ENCODE data around the gene KCNH1. TPM values are rescaled to one million over a fixed set of nuclear protein-coding genes. Genes with fewer than 3 reads are reported as not detected.
"Not testable (repeated sequence)": the region's sequence is repeated elsewhere in the genome, so short reads cannot be mapped to it uniquely, and the experiment has no call there.

KCNH1 gene
- total RNA-seq, 1 donor from 2014 or later, result 15.5 TPM

GRCh38 chr1:211007830-211008229, 126.1 kb downstream of the KCNH1 start:
- no peaks in the 10 kb centered on the region for H3K4me1 Mint-ChIP-seq (ENCODE audit: low read depth, unreplicated experiment)
- Histone ChIP-seq H3K79me2 (ENCODE audit: insufficient read depth, low read length) (no peaks in the 10 kb centered on the region), H3K9me3 (ENCODE audit: insufficient read depth, low read depth, low read length) (no peaks in the 10 kb centered on the region), H3K27ac (ENCODE audit: low read depth, low read length) (no peak overlapping the region), H3K36me3 (ENCODE audit: insufficient read depth, low read length) (no peaks in the 10 kb centered on the region), H3K4me1 (ENCODE audit: insufficient read depth, low read length) (no peaks in the 10 kb centered on the region), H3K27me3 (ENCODE audit: insufficient read depth, low read length) (no peaks in the 10 kb centered on the region), H2AFZ (ENCODE audit: low read depth, low read length) (no peak overlapping the region), H3K4me2 (ENCODE audit: low read length) (no peak overlapping the region), H4K20me1 (ENCODE audit: insufficient read depth, low read length) (no peaks in the 10 kb centered on the region), H3K9ac (ENCODE audit: low read length) (no peak overlapping the region), H3K4me3 (ENCODE audit: insufficient read depth, low read depth, low read length) (no peak overlapping the region)
- H3K27ac Mint-ChIP-seq (ENCODE audit: unreplicated experiment), result no peak overlapping the region
- peaks cover 9% of the 10 kb centered on the region for H3K9me3 Mint-ChIP-seq (ENCODE audit: unreplicated experiment)
- TF ChIP-seq EZH2 (IDR thresholded peaks at IDR 0.05; ENCODE audit: insufficient read depth, low read length) (no peak), CTCF (IDR thresholded peaks at IDR 0.05; ENCODE audit: insufficient read depth, low read depth, low read length) (no peak)
- no peak overlapping the region for H3K4me3 Mint-ChIP-seq (ENCODE audit: unreplicated experiment)
- peaks cover 3% of the 10 kb centered on the region for H3K27me3 Mint-ChIP-seq (ENCODE audit: low read depth, unreplicated experiment)
- DNase-seq (ENCODE audit: low read depth) (no peak), FAIRE-seq (no peak)
- peaks cover 26% of the 10 kb centered on the region for H3K36me3 Mint-ChIP-seq (ENCODE audit: low read depth, unreplicated experiment)

- H3K27me3 ChIP-seq (ENCODE audit: insufficient read depth, low read length); H3K9ac ChIP-seq (ENCODE audit: low read length); H3K9me3 ChIP-seq (ENCODE audit: insufficient read depth, low read depth, low read length); H3K4me3 ChIP-seq (ENCODE audit: insufficient read depth, low read depth, low read length); H3K27me3 Mint-ChIP-seq (ENCODE audit: low read depth, unreplicated experiment); H3K4me2 ChIP-seq (ENCODE audit: low read length); H4K20me1 ChIP-seq (ENCODE audit: insufficient read depth, low read length); H3K27ac Mint-ChIP-seq (ENCODE audit: unreplicated experiment); H3K4me3 Mint-ChIP-seq (ENCODE audit: unreplicated experiment); DNase-seq (ENCODE audit: low read depth); FAIRE-seq; H3K27ac ChIP-seq (ENCODE audit: low read depth, low read length); H2AFZ ChIP-seq (ENCODE audit: low read depth, low read length); H3K4me1 ChIP-seq (ENCODE audit: insufficient read depth, low read length); H3K79me2 ChIP-seq (ENCODE audit: insufficient read depth, low read length); H3K36me3 ChIP-seq (ENCODE audit: insufficient read depth, low read length); H3K4me1 Mint-ChIP-seq (ENCODE audit: low read depth, unreplicated experiment): not testable (repeated sequence)
- H3K36me3 Mint-ChIP-seq (ENCODE audit: low read depth, unreplicated experiment), result peaks cover 25% of the 10 kb centered on the region
- peaks cover 31% of the 10 kb centered on the region for H3K9me3 Mint-ChIP-seq (ENCODE audit: unreplicated experiment)
Observed at GRCh38 chr1:210995931-210996330, 138.0 kb downstream of the KCNH1 start.

DNA sequence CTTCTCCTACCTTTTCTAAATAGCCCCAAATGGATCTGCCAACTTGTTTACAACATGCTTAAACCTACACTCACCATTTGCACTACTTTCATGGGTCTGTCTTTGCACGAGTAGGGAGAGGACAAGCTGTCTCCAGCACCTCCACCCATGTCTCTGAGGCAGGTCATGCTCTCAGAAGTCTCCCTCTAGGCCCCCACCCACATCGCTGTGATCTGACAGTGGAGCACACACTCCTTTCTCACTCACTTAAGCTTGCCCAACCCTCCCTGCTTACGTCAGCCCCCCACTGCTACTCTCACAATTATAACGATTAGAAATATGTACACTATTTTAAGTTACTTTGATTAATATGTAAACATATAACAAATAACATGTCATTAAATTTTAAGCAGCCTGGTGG, 141.1 kb downstream of the KCNH1 start:
- H3K9me3 ChIP-seq (ENCODE audit: insufficient read depth, low read depth, low read length), result no peaks in the 10 kb centered on the region
- no peaks in the 10 kb centered on the region for H3K4me1 ChIP-seq (ENCODE audit: insufficient read depth, low read length)
- Mint-ChIP-seq H3K27me3 (ENCODE audit: low read depth, unreplicated experiment) (no peaks in the 10 kb centered on the region), H3K9me3 (ENCODE audit: unreplicated experiment) (peaks cover 15% of the 10 kb centered on the region), H3K4me1 (ENCODE audit: low read depth, unreplicated experiment) (no peaks in the 10 kb centered on the region), H3K36me3 (ENCODE audit: low read depth, unreplicated experiment) (peaks cover 21% of the 10 kb centered on the region), H3K27ac (ENCODE audit: unreplicated experiment) (no peak overlapping the region), H3K4me3 (ENCODE audit: unreplicated experiment) (no peak overlapping the region)
- FAIRE-seq, result no peak
- TF ChIP-seq EZH2 (IDR thresholded peaks at IDR 0.05; ENCODE audit: insufficient read depth, low read length), result no peak
- no peak for TF ChIP-seq CTCF (IDR thresholded peaks at IDR 0.05; ENCODE audit: insufficient read depth, low read depth, low read length)
- no peak overlapping the region for H3K4me2 ChIP-seq (ENCODE audit: low read length)
- H3K27me3 ChIP-seq (ENCODE audit: insufficient read depth, low read length), result no peaks in the 10 kb centered on the region
- no peak overlapping the region for H3K9ac ChIP-seq (ENCODE audit: low read length)
- no peak overlapping the region for H3K27ac ChIP-seq (ENCODE audit: low read depth, low read length)
- H3K79me2 ChIP-seq (ENCODE audit: insufficient read depth, low read length), result no peaks in the 10 kb centered on the region
- H2AFZ ChIP-seq (ENCODE audit: low read depth, low read length), result no peak overlapping the region
- H3K36me3 ChIP-seq (ENCODE audit: insufficient read depth, low read length), result no peaks in the 10 kb centered on the region
- DNase-seq (ENCODE audit: low read depth), result no peak
- no peak overlapping the region for H3K4me3 ChIP-seq (ENCODE audit: insufficient read depth, low read depth, low read length)
- H4K20me1 ChIP-seq (ENCODE audit: insufficient read depth, low read length), result no peaks in the 10 kb centered on the region

Measured in astrocyte (in vitro differentiated cells and primary cell).